Thoracic aorta (tissue), 2 donors: Measurements from ENCODE around the gene GPR82. TPM values are rescaled to one million over a fixed set of nuclear protein-coding genes. Genes with fewer than 3 reads are reported as not detected.

Experiments used
- ATAC-seq: fragments of 150-250 bp; one replicate; pipeline ENCODE4 v1.8.0; 2017; ENCODE audit warnings: low read depth; ENCODE audit not compliant: insufficient number of reproducible peaks, low FRiP score
- DNase-seq: peaks from one replicate; pipeline ENCODE4 v3.0.0-alpha.2; 2020; ENCODE audit warnings: low spot score
- H3K27ac ChIP-seq, 2 donors: fragments of 200-600 bp; sonication (generic); 1 replicate in 1 of 2; 2 replicates in 1 of 2; pipeline ENCODE4 v1.5.1; 2016; ENCODE audit warnings: mild to moderate bottlenecking in 2 of 2, moderate library complexity in 2 of 2
- H3K27me3 ChIP-seq: fragments of 200-600 bp; sonication (generic); replicated peaks from 2 replicates; pipeline ENCODE4 v1.6.0; 2016; ENCODE audit warnings: mild to moderate bottlenecking; ENCODE audit not compliant: insufficient read depth
- H3K36me3 ChIP-seq: fragments of 200-600 bp; sonication (generic); one replicate; pipeline ENCODE4 v1.5.1; 2016
- H3K4me1 ChIP-seq, 2 donors: fragments of 200-600 bp; sonication (generic); 1 replicate in 1 of 2; 2 replicates in 1 of 2; pipeline versions ENCODE4 v1.5.1 to v1.6.0; 2016; ENCODE audit warnings: low read depth in 2 of 2, mild to moderate bottlenecking in 1 of 2; ENCODE audit not compliant: control insufficient read depth in 1 of 2
- H3K4me3 ChIP-seq: fragments of 200-600 bp; sonication (generic); 2 replicates; pipeline ENCODE4 v1.5.1; 2016; ENCODE audit warnings: mild to moderate bottlenecking
- H3K9me3 ChIP-seq: fragments of 200-600 bp; sonication (generic); 2 replicates; pipeline ENCODE4 v1.5.1; 2016
- total RNA-seq, 2 donors: library from RNA; depleted of rRNA; stranded (reverse); fragments of >200 nt; gene quantifications; one replicate each; pipeline versions ENCODE4 v1.1.0 to v1.2.3, GENCODE V29; 2016
- TF ChIP-seq, protein P1 (sequence below): fragments of 200-600 bp; sonication (generic); IDR thresholded peaks from one replicate; pipeline ENCODE4 v1.5.1; 2019; ENCODE audit warnings: antibody characterized with exemption

Gene GPR82
- total RNA-seq, 2 donors from 2014 or later, result 0.41 TPM; not detected in 1

DNA sequence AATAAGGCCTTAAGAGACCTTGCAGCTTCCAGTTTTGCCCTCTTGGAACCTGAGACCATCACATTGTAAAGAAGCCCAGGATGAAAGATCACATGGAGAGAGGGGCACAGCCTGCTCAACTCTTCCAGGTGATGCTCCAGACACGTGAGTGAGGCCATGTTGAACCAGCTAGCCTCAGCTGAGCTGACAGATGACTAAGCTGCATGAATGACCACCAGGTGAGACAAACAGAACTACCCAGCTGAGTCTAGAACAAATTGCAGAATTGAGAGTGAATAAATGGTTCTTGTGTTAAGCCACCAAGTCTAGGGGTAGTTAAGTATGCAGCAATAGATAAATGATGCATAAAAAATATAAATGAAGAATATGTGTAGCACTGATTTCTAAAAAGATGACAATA lies 16.8 kb upstream of the GPR82 start:
- DNase-seq (no peak), ATAC-seq (no peak)
- no peaks in the 10 kb centered on the region for H3K36me3 ChIP-seq
- peaks cover 0 to 18% of the 10 kb centered on the region in 2 donors for H3K4me1 ChIP-seq
- no peak overlapping the region for H3K4me3 ChIP-seq
- H3K27ac ChIP-seq, result no peak overlapping the region
- H3K9me3 ChIP-seq, result no peaks in the 10 kb centered on the region
- TF ChIP-seq, protein P1, sequence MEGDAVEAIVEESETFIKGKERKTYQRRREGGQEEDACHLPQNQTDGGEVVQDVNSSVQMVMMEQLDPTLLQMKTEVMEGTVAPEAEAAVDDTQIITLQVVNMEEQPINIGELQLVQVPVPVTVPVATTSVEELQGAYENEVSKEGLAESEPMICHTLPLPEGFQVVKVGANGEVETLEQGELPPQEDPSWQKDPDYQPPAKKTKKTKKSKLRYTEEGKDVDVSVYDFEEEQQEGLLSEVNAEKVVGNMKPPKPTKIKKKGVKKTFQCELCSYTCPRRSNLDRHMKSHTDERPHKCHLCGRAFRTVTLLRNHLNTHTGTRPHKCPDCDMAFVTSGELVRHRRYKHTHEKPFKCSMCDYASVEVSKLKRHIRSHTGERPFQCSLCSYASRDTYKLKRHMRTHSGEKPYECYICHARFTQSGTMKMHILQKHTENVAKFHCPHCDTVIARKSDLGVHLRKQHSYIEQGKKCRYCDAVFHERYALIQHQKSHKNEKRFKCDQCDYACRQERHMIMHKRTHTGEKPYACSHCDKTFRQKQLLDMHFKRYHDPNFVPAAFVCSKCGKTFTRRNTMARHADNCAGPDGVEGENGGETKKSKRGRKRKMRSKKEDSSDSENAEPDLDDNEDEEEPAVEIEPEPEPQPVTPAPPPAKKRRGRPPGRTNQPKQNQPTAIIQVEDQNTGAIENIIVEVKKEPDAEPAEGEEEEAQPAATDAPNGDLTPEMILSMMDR, result no peak
- no peaks in the 10 kb centered on the region for H3K27me3 ChIP-seq

DNA sequence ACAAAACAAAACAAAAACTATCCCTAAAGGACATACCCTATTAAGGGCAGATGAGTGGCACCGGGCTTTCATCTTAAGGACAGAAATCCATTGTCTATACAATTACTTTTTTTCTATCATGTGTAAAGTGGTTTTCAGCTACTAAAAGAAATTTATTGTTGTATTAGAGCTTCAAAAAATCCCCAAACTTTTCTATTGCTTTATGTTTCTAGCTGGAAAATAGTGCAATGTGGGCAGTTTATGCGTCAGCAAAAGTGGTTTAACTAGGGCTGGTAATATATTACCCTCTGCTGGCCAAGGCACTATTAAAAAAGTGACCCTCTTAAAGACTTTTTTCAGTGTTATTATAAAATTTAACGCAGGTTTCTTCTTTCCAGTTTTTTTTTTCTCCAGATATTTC lies 15.5 kb upstream of the GPR82 start:
- H3K9me3 ChIP-seq, result no peaks in the 10 kb centered on the region
- no peak for DNase-seq
- H3K4me3 ChIP-seq, result no peak overlapping the region
- TF ChIP-seq, protein P1, result no peak
- no peak overlapping the region for H3K27ac ChIP-seq
- H3K4me1 ChIP-seq, result peaks cover 0 to 18% of the 10 kb centered on the region in 2 donors
- no peak for ATAC-seq
- no peaks in the 10 kb centered on the region for H3K27me3 ChIP-seq
- H3K36me3 ChIP-seq, result no peaks in the 10 kb centered on the region

DNA sequence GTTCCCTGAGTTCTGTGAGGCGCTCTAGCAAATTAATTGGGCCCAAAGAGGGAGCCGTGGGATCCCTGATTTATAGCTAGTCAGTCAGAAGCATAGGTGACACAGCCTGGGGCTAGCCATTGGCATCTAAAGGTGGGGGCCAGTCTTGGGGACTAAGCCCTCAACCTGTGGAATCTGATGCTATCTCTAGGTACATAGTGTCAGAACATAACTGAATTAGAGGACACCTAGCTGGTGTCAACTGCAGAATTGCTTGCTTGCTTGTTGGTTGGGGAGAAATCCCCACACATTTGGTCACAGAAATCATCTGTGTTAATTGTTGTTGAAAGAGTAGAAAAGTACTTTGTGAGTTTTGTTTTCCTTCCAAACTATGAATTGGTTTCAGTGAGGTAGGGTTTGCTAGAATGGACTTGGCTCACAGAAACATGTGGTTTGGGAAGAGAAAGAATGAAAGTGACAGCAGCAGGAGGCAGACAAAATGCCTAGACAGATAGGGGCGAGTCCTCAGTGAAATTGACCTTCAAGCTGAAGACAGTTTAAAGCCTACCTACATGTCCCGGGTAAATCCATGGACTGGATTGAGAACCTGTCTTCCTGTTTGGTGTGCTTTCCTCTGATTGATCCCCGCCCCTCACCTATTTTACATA lies 12.8 kb upstream of the GPR82 start:
- DNase-seq, result no peak
- H3K27ac ChIP-seq, result no peak overlapping the region

DNA sequence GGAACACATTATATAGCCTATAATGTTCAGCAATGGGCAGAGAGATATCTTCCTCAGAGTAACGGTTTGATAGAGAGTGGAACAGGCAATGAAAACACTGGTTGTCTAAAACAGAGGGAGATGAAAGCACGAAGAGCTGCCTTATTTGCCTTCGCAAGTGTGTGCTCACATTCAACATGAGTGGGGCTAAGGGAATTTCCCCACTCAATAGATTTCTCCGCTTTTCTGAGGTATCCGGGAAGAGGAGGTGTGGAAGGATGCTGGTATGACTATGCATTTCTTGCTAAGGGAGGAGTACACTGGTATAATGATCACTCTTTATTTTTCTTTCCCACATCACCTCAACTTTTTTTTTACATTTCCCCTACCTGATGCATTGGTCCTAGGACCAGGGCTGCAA lies 7.8 kb upstream of the GPR82 start:
- Histone ChIP-seq H3K27me3 (no peaks in the 10 kb centered on the region), H3K4me1 (peaks cover 0 to 31% of the 10 kb centered on the region in 2 donors), H3K36me3 (no peaks in the 10 kb centered on the region), H3K27ac (peak overlapping the region in 1 of 2 donors; percentile 47), H3K4me3 (no peak overlapping the region), H3K9me3 (peaks cover 2% of the 10 kb centered on the region)
- TF ChIP-seq, protein P1, result no peak
- ATAC-seq (no peak), DNase-seq (no peak)

More for the DNA sequence above, 12.8 kb upstream of the GPR82 start:
- TF ChIP-seq, protein P1, result no peak
- H3K4me1 ChIP-seq, result peaks cover 0 to 16% of the 10 kb centered on the region in 2 donors
- H3K4me3 ChIP-seq, result no peak overlapping the region
- no peaks in the 10 kb centered on the region for H3K27me3 ChIP-seq
- H3K36me3 ChIP-seq, result no peaks in the 10 kb centered on the region
- no peak for ATAC-seq
- no peaks in the 10 kb centered on the region for H3K9me3 ChIP-seq

DNA sequence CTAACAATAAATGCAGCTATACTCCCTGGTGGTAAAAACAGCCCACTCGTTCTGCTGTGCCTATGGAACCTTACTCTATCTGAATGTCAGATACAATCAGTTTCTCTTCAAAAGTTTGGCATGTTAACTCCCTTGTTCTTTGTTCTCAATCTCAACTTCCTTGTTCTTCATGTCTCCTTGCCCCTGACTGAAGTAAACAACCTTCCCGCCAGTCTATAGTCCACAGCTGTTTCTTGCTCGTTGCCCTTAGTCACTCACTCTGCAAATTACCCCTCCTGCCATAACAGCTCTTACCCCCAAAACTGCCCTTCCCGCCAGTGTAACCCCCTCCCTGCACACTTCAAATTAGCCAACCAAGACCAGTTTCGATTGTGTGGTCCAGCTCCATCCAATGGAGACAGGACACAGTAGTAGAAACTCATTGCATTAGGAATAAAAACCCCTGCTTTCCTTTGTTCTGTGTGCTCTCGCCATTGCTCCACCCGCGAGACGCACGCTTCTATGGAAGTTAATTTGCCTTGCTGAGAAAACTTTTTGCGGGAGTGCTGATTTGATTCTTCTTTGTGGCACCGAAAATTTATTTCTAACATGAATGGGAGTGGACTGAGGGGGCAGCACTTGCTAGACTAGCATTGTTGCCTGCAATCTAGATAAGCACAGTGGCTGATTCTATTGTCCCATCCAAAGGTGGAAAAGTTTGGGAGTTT lies 7.1 kb upstream of the GPR82 start:
- TF ChIP-seq, protein P1, result no peak
- ATAC-seq, result no peak
- no peak overlapping the region for H3K4me3 ChIP-seq
- H3K27ac ChIP-seq, result no peak overlapping the region
- H3K27me3 ChIP-seq, result no peaks in the 10 kb centered on the region
- peaks cover 0 to 31% of the 10 kb centered on the region in 2 donors for H3K4me1 ChIP-seq
- no peaks in the 10 kb centered on the region for H3K36me3 ChIP-seq
- H3K9me3 ChIP-seq, result peaks cover 2% of the 10 kb centered on the region
- DNase-seq, result no peak
